HepG2 (cell line): Measurements from ENCODE around the gene IFT88. TPM values are rescaled to one million over a fixed set of nuclear protein-coding genes. Genes with fewer than 3 reads are reported as not detected.

Source experiments
- ATAC-seq: fragments of 200-7000 bp; cut with Tn5 transposase; 3 replicates; pipeline ENCODE4 v1.9.1; 2020; ENCODE audit warnings: mild to moderate bottlenecking, moderate library complexity
- BruUV-seq: library from RNA; stranded (reverse); fragments of 400-500 nt; replicated peaks from 2 replicates; lab custom pipeline; 2021; lab: Mats Ljungman, UMichigan
- CTCF ChIA-PET: fragments of 300-600 bp; formaldehyde crosslinking; extraction: SDS; loops from one replicate; lab custom pipeline; 2021; ENCODE audit warnings: low total read pairs, inconsistent platforms, low intra/inter-chr PET ratio; lab: Yijun Ruan, JAX
- POLR2A ChIA-PET: fragments of 350-600 bp; sonication (Branson Sonifier 250); formaldehyde crosslinking; loops from one replicate; lab custom pipeline; 2020; ENCODE audit warnings: antibody characterized with exemption, inconsistent platforms; lab: Yijun Ruan, JAX
- DNase-seq: peaks from one replicate; pipeline ENCODE4 v3.0.0-alpha.2; 2015; ENCODE audit warnings: low spot score
- FAIRE-seq: peaks from 3 replicates; lab custom pipeline; 2011; peaks lifted over from hg19 to GRCh38; lab: Jason Lieb, UNC
- H2AFZ ChIP-seq: one replicate; pipeline ENCODE4 v1.6.1; 2011; ENCODE audit warnings: low read length, inconsistent platforms
- H3K27ac ChIP-seq: fragments of 300-600 bp; 3 replicates; pipeline ENCODE4 v1.8.0; 2011; ENCODE audit warnings: mixed run types, mild to moderate bottlenecking, mixed read lengths, low read length, inconsistent platforms; ENCODE audit not compliant: insufficient read depth; ENCODE audit errors: extremely low read length
- H3K27me3 ChIP-seq, 2 experiments: fragments of 200-600 bp in 1 of 2; 2 replicates in 1 of 2; 3 replicates in 1 of 2; pipeline versions ENCODE4 v1.6.0 to v1.8.0; 2011; ENCODE audit warnings: low read length in 2 of 2, mild to moderate bottlenecking in 2 of 2, moderate library complexity in 2 of 2, inconsistent platforms in 1 of 2; ENCODE audit not compliant: insufficient read depth in 2 of 2, control insufficient read depth in 1 of 2
- H3K36me3 ChIP-seq, 2 experiments: fragments of 200-600 bp in 1 of 2; replicated peaks in 1 of 2; 2 replicates in 1 of 2; 3 replicates in 1 of 2; pipeline versions ENCODE4 v1.5.1 to v1.8.0; 2011; ENCODE audit warnings: low read length in 2 of 2, inconsistent platforms in 1 of 2; ENCODE audit not compliant: insufficient read depth in 2 of 2, control insufficient read depth in 1 of 2
- H3K4me1 ChIP-seq: 2 replicates; pipeline ENCODE4 v1.5.1; 2012; ENCODE audit warnings: low read length, inconsistent platforms; ENCODE audit not compliant: insufficient read depth
- H3K4me2 ChIP-seq: 2 replicates; pipeline ENCODE4 v1.6.0; 2011; ENCODE audit warnings: low read depth, low read length, inconsistent platforms
- H3K4me3 ChIP-seq, 3 experiments: fragments of 200-600 bp in 1 of 3; sonication (generic), shearing (Covaris generic) in 1 of 3; replicated peaks in 1 of 3; 2 replicates each; pipeline ENCODE4 v1.5.1; 2011 to 2016; ENCODE audit warnings: low read length in 3 of 3, inconsistent platforms in 2 of 3, low read depth in 2 of 3, mild to moderate bottlenecking in 2 of 3, control low read depth in 1 of 3, mixed read lengths in 1 of 3; ENCODE audit not compliant: insufficient read depth in 1 of 3
- H3K79me2 ChIP-seq: one replicate; pipeline ENCODE4 v1.6.1; 2011; ENCODE audit warnings: low read length, inconsistent platforms; ENCODE audit not compliant: insufficient read depth
- H3K9ac ChIP-seq: 2 replicates; pipeline ENCODE4 v1.6.0; 2011; ENCODE audit warnings: mild to moderate bottlenecking, low read depth, low read length, inconsistent platforms; ENCODE audit not compliant: insufficient read depth
- H3K9me3 ChIP-seq: 2 replicates; pipeline ENCODE4 v1.5.1; 2012; ENCODE audit warnings: mild to moderate bottlenecking, low read length
- H4K20me1 ChIP-seq: 2 replicates; pipeline ENCODE4 v1.6.0; 2011; ENCODE audit warnings: inconsistent platforms, mild to moderate bottlenecking, low read length, moderate library complexity; ENCODE audit not compliant: insufficient read depth
- CTCF ChIP-seq: sonication (generic); formaldehyde crosslinking; IDR thresholded peaks from 2 replicates; pipeline ENCODE4 v1.5.0; 2020; ENCODE audit warnings: mild to moderate bottlenecking, missing genetic modification reagents, moderate library complexity
- DPF2 ChIP-seq: sonication (generic); formaldehyde crosslinking; IDR thresholded peaks from 2 replicates; pipeline ENCODE4 v1.4.0; 2020; ENCODE audit warnings: mild to moderate bottlenecking, low read depth, missing genetic modification reagents, borderline replicate concordance
- FOXA1 ChIP-seq, 2 experiments: fragments of 450-650 bp in 1 of 2; sonication (generic) in 1 of 2; formaldehyde crosslinking in 1 of 2; IDR thresholded peaks; 2 replicates each; pipeline versions ENCODE4 v1.4.0 to v1.6.1; 2016 to 2020; ENCODE audit warnings: missing genetic modification reagents in 1 of 2
- HMG20A ChIP-seq: IDR thresholded peaks from 2 replicates; pipeline ENCODE4 v1.6.1; 2016; ENCODE audit warnings: borderline replicate concordance
- KLF12 ChIP-seq: sonication (generic); formaldehyde crosslinking; IDR thresholded peaks from 2 replicates; pipeline ENCODE4 v1.4.0; 2020; ENCODE audit warnings: missing genetic modification reagents, borderline replicate concordance
- NAIF1 ChIP-seq: sonication (generic); formaldehyde crosslinking; IDR thresholded peaks from 2 replicates; pipeline ENCODE4 v1.5.0; 2020; ENCODE audit warnings: mild to moderate bottlenecking, missing genetic modification reagents, borderline replicate concordance
- PAWR ChIP-seq: sonication (generic); formaldehyde crosslinking; IDR thresholded peaks from 2 replicates; pipeline ENCODE4 v1.4.0; 2020; ENCODE audit warnings: missing genetic modification reagents, mild to moderate bottlenecking, borderline replicate concordance
- ZFY ChIP-seq: sonication (generic); formaldehyde crosslinking; IDR thresholded peaks from 2 replicates; pipeline ENCODE4 v1.4.0; 2020; ENCODE audit warnings: missing genetic modification reagents
- ZNF512B ChIP-seq: sonication (generic); formaldehyde crosslinking; IDR thresholded peaks from 2 replicates; pipeline ENCODE4 v1.5.1; 2020; ENCODE audit warnings: missing genetic modification reagents, mild to moderate bottlenecking, borderline replicate concordance
- WGBS: methylation state at CpG from one replicate; pipeline ENCODE4 v1.1.6; 2017; ENCODE audit warnings: low lambda C conversion rate; 5-methylcytosine and 5-hydroxymethylcytosine counted together
- in situ Hi-C: cut with HindIII; loops from 2 replicates; pipeline ENCODE4 v1.10.0; 2017; ENCODE audit warnings: low pct_unique_long_range_greater_than_20kb; ENCODE audit not compliant: extremely low pct_ligation_motif_present
- intact Hi-C: fragments of 100-400 bp; cut with micrococcal nuclease; formaldehyde crosslinking; loops from one replicate; pipeline ENCODE4 v1.10.0; 2022; ENCODE audit not compliant: unreplicated experiment
- polyA plus RNA-seq, 8 experiments: library from polyadenylated mRNA; depleted of rRNA in 3 of 8; stranded (reverse) in 7 of 8; unstranded in 1 of 8; fragments of >200 nt; fragmentation: Illumina TruSeq in 4 of 8; extraction: Trizol in 4 of 8; gene quantifications; 2 replicates each; pipeline versions ENCODE4 v1.2.1 to v1.2.3, GENCODE V29; 2011 to 2016; ENCODE audit warnings: low read depth in 4 of 8, missing spikeins in 1 of 8, mixed read lengths in 1 of 8; ENCODE audit not compliant: insufficient read depth in 1 of 8
- total RNA-seq, 5 experiments: library from RNA; depleted of rRNA; stranded (reverse); fragments of >200 nt; fragmentation: Illumina TruSeq; extraction: Trizol; gene quantifications; 2 replicates each; pipeline ENCODE4 v1.2.3, GENCODE V29; 2016; ENCODE audit warnings: low read depth in 1 of 5
- TF ChIP-seq, protein P1 (sequence below), 2 experiments: sonication (generic) in 1 of 2; formaldehyde crosslinking in 1 of 2; IDR thresholded peaks; 2 replicates each; pipeline versions ENCODE4 v1.5.1 to v1.6.1; 2011 to 2020; ENCODE audit warnings: borderline replicate concordance in 1 of 2, low read depth in 1 of 2, low read length in 1 of 2, mild to moderate bottlenecking in 1 of 2, missing genetic modification reagents in 1 of 2, moderate library complexity in 1 of 2

The IFT88 gene
- total and polyA plus RNA-seq, 2 of the 13 experiments (the other 11 are each of a cell fraction or from before 2014, with no cell fraction given) = 8.4 to 19.9 TPM

- Histone ChIP-seq H3K4me2 (no peak overlapping the region), H3K27me3 (no peaks in the 10 kb centered on the region), H3K4me3 (no peak overlapping the region), H4K20me1 (no peaks in the 10 kb centered on the region), H3K4me1 (no peaks in the 10 kb centered on the region), H3K36me3 (no peaks in the 10 kb centered on the region; a peak in 1 of 5 replicates), H3K9ac (no peak overlapping the region), H3K27ac (no peak overlapping the region), H3K79me2 (no peaks in the 10 kb centered on the region), H2AFZ (no peak overlapping the region), H3K9me3 (no peaks in the 10 kb centered on the region)
- 94% methylated on average over 4 of the region's 4 CpGs for WGBS
- no peak for TF ChIP-seq FOXA1 (IDR thresholded peaks at IDR 0.05)
- no peak for TF ChIP-seq FOXA1 (CRISPR knock-in tag; IDR thresholded peaks at IDR 0.05)
- no peak for TF ChIP-seq NAIF1
- no peak for TF ChIP-seq ZNF512B (CRISPR knock-in tag)
- in situ Hi-C loops = no loop called here
- ChIA-PET CTCF (no interaction called here), POLR2A (no interaction called here)
- FAIRE-seq (no peak), ATAC-seq (no peak), DNase-seq (no peak)
- BruUV-seq = no TSS peak
- intact Hi-C loops = no loop called here
Observed at GRCh38 chr13:20666948-20667347, 100.0 kb downstream of the IFT88 start.

DNA sequence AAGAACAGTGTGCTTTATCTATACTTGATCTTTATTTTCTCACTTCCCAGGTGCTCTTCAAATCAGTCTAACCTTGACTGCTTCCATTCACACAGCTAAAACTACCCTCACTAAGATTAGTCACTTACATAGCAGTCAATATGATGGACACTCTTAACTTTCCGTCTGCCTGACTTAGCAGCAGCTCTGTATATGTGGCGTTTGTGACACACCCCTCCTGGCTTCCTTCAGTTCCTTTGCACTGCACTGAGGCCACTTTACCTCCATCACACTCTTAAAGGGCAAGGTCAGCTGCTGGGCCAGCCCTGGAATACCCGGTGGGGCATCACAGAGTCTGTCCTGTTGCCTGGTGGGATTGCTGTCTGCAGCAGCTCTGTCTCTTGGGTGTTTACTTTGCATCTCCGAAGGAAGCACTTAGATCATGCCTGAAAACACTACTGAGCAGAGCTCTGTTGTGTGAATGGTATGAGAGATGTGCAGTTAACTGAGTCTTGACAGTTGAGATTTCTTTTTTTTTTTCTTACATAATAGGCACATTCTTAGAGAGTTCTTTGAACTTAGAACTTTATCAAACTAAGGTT lies 101.0 kb downstream of the IFT88 start:
- H3K9ac ChIP-seq = no peak overlapping the region
- H3K27me3 ChIP-seq = no peaks in the 10 kb centered on the region
- no peaks in the 10 kb centered on the region for H3K79me2 ChIP-seq
- no peak overlapping the region for H3K27ac ChIP-seq
- no peak overlapping the region for H3K4me3 ChIP-seq
- ATAC-seq (no peak; the same call in 2 of the 3 replicates), DNase-seq (no peak), FAIRE-seq (no peak)
- no peaks in the 10 kb centered on the region for H3K9me3 ChIP-seq
- intact Hi-C loops = no loop called here
- in situ Hi-C loops = no loop called here
- no peak overlapping the region for H3K4me2 ChIP-seq
- no peaks in the 10 kb centered on the region for H4K20me1 ChIP-seq
- POLR2A ChIA-PET = no interaction called here
- no peaks in the 10 kb centered on the region; a peak in 1 of 5 replicates for H3K36me3 ChIP-seq
- H2AFZ ChIP-seq = no peak overlapping the region
- H3K4me1 ChIP-seq = no peaks in the 10 kb centered on the region
- CTCF ChIA-PET = no interaction called here
- no TSS peak for BruUV-seq
- WGBS = 83% methylated on average over 4 of the region's 4 CpGs
- no peak for TF ChIP-seq DPF2 (CRISPR knock-in tag)
- no peak for TF ChIP-seq HMG20A (CRISPR knock-in tag)
- TF ChIP-seq, protein P1, sequence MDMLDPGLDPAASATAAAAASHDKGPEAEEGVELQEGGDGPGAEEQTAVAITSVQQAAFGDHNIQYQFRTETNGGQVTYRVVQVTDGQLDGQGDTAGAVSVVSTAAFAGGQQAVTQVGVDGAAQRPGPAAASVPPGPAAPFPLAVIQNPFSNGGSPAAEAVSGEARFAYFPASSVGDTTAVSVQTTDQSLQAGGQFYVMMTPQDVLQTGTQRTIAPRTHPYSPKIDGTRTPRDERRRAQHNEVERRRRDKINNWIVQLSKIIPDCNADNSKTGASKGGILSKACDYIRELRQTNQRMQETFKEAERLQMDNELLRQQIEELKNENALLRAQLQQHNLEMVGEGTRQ (IDR thresholded peaks at IDR 0.05; ENCODE audit: low read depth, low read length) = no peak
- TF ChIP-seq, protein P1 (CRISPR knock-in tag; IDR thresholded peaks at IDR 0.05; ENCODE audit: borderline replicate concordance) = no peak
- TF ChIP-seq CTCF (CRISPR knock-in tag) = no peak
- no peak for TF ChIP-seq ZFY (CRISPR knock-in tag)
- TF ChIP-seq KLF12 = no peak
- TF ChIP-seq PAWR = no peak
- no peak for TF ChIP-seq FOXA1 (IDR thresholded peaks at IDR 0.05)
- no peak for TF ChIP-seq FOXA1 (CRISPR knock-in tag; IDR thresholded peaks at IDR 0.05)
